ENCODE measurements around the gene CCDC92B.

CCDC92B gene

GRCh38 chr17:2695961-2696760, 53.3 kb downstream of the CCDC92B start:
- no peak for TF ChIP-seq EZH2 (IDR thresholded peaks at IDR 0.05; ENCODE audit: borderline replicate concordance, low read length)
- TF ChIP-seq, protein P1, sequence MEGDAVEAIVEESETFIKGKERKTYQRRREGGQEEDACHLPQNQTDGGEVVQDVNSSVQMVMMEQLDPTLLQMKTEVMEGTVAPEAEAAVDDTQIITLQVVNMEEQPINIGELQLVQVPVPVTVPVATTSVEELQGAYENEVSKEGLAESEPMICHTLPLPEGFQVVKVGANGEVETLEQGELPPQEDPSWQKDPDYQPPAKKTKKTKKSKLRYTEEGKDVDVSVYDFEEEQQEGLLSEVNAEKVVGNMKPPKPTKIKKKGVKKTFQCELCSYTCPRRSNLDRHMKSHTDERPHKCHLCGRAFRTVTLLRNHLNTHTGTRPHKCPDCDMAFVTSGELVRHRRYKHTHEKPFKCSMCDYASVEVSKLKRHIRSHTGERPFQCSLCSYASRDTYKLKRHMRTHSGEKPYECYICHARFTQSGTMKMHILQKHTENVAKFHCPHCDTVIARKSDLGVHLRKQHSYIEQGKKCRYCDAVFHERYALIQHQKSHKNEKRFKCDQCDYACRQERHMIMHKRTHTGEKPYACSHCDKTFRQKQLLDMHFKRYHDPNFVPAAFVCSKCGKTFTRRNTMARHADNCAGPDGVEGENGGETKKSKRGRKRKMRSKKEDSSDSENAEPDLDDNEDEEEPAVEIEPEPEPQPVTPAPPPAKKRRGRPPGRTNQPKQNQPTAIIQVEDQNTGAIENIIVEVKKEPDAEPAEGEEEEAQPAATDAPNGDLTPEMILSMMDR (IDR thresholded peaks at IDR 0.05; ENCODE audit: low read length), result no peak
- Histone ChIP-seq H3K4me2 (ENCODE audit: low read length) (no peak overlapping the region), H3K9me3 (ENCODE audit: low read length) (no peaks in the 10 kb centered on the region), H3K79me2 (ENCODE audit: insufficient read depth, low read length) (no peaks in the 10 kb centered on the region), H3K9me2 (ENCODE audit: low read depth, low read length) (no peaks in the 10 kb centered on the region), H3F3A (ENCODE audit: insufficient read depth, low read length) (no peaks in the 10 kb centered on the region), H2AFZ (ENCODE audit: low read length) (no peak overlapping the region), H3K27ac (ENCODE audit: low read depth, low read length, poor library complexity, severe bottlenecking) (no peak overlapping the region), H3K27me3 (ENCODE audit: insufficient read depth, low read length) (no peaks in the 10 kb centered on the region), H3K9ac (ENCODE audit: low read length) (no peak overlapping the region), H3K4me3 (ENCODE audit: low read depth, low read length, poor library complexity, severe bottlenecking) (no peak overlapping the region), H3K36me3 (ENCODE audit: insufficient read depth, low read length) (peaks cover 89% of the 10 kb centered on the region), H3K4me1 (ENCODE audit: insufficient read depth, low read length, severe bottlenecking) (peaks cover under 1% of the 10 kb centered on the region), H4K20me1 (ENCODE audit: insufficient read depth, low read length) (no peaks in the 10 kb centered on the region)

- Histone ChIP-seq H4K20me1 (ENCODE audit: insufficient read depth, low read length) (no peaks in the 10 kb centered on the region), H3K4me1 (ENCODE audit: insufficient read depth, low read length, severe bottlenecking) (peaks cover 8% of the 10 kb centered on the region), H3K4me2 (ENCODE audit: low read length) (no peak overlapping the region), H3K9me3 (ENCODE audit: low read length) (no peaks in the 10 kb centered on the region), H3K4me3 (ENCODE audit: low read depth, low read length, poor library complexity, severe bottlenecking) (no peak overlapping the region), H3K9me2 (ENCODE audit: low read depth, low read length) (no peaks in the 10 kb centered on the region), H3F3A (ENCODE audit: insufficient read depth, low read length) (no peaks in the 10 kb centered on the region), H3K27ac (ENCODE audit: low read depth, low read length, poor library complexity, severe bottlenecking) (no peak overlapping the region), H3K27me3 (ENCODE audit: insufficient read depth, low read length) (no peaks in the 10 kb centered on the region), H3K79me2 (ENCODE audit: insufficient read depth, low read length) (no peaks in the 10 kb centered on the region), H3K36me3 (ENCODE audit: insufficient read depth, low read length) (peaks cover 89% of the 10 kb centered on the region), H3K9ac (ENCODE audit: low read length) (no peak overlapping the region), H2AFZ (ENCODE audit: low read length) (no peak overlapping the region)
- no peak for TF ChIP-seq EZH2 (IDR thresholded peaks at IDR 0.05; ENCODE audit: borderline replicate concordance, low read length)
- TF ChIP-seq, protein P1 (IDR thresholded peaks at IDR 0.05; ENCODE audit: low read length), result no peak
Measured at GRCh38 chr17:2695243-2695960, 54.0 kb downstream of the CCDC92B start.

- no peak overlapping the region for H2AFZ ChIP-seq (ENCODE audit: low read length)
- H3K4me3 ChIP-seq (ENCODE audit: low read depth, low read length, poor library complexity, severe bottlenecking), result no peak overlapping the region
- no peaks in the 10 kb centered on the region for H3K79me2 ChIP-seq (ENCODE audit: insufficient read depth, low read length)
- no peaks in the 10 kb centered on the region for H3K9me2 ChIP-seq (ENCODE audit: low read depth, low read length)
- no peak overlapping the region for H3K27ac ChIP-seq (ENCODE audit: low read depth, low read length, poor library complexity, severe bottlenecking)
- no peaks in the 10 kb centered on the region for H3K9me3 ChIP-seq (ENCODE audit: low read length)
- H4K20me1 ChIP-seq (ENCODE audit: insufficient read depth, low read length), result no peaks in the 10 kb centered on the region
- H3K4me2 ChIP-seq (ENCODE audit: low read length), result no peak overlapping the region
- peaks cover 16% of the 10 kb centered on the region for H3K4me1 ChIP-seq (ENCODE audit: insufficient read depth, low read length, severe bottlenecking)
- no peak for TF ChIP-seq EZH2 (IDR thresholded peaks at IDR 0.05; ENCODE audit: borderline replicate concordance, low read length)
- TF ChIP-seq, protein P1 (IDR thresholded peaks at IDR 0.05; ENCODE audit: low read length), result no peak
- no peaks in the 10 kb centered on the region for H3F3A ChIP-seq (ENCODE audit: insufficient read depth, low read length)
- H3K27me3 ChIP-seq (ENCODE audit: insufficient read depth, low read length), result no peaks in the 10 kb centered on the region
- H3K9ac ChIP-seq (ENCODE audit: low read length), result no peak overlapping the region
- H3K36me3 ChIP-seq (ENCODE audit: insufficient read depth, low read length), result peaks cover 82% of the 10 kb centered on the region
Measured at GRCh38 chr17:2694381-2695242, 54.8 kb downstream of the CCDC92B start.
